Activated B cell treated with CpG ODN at 0.5 μM for 24 hours (primary cell): ENCODE measurements around the gene MED31. TPM values are rescaled to one million over a fixed set of nuclear protein-coding genes. Genes with fewer than 3 reads are reported as not detected.
"Not testable (repeated sequence)": the region's sequence is repeated elsewhere in the genome, so short reads cannot be mapped to it uniquely, and the experiment has no call there.

Experiments used
- ATAC-seq: fragments of 200-7000 bp; cut with Tn5 transposase; one replicate; pipeline ENCODE4 v1.10.0; 2021; ENCODE audit warnings: low read depth, mild to moderate bottlenecking, moderate library complexity
- CTCF ChIA-PET: fragments of 350-600 bp; sonication (Branson Sonifier 250); formaldehyde crosslinking; loops from one replicate; lab custom pipeline; 2021; ENCODE audit warnings: antibody characterized with exemption; lab: Charles Lee
- POLR2A ChIA-PET: fragments of 350-600 bp; sonication (Branson Sonifier 250); formaldehyde crosslinking; loops from one replicate; lab custom pipeline; 2021; ENCODE audit warnings: antibody characterized with exemption; lab: Charles Lee
- DNase-seq: peaks from one replicate; pipeline ENCODE4 v3.0.0; 2022
- H3K27ac Mint-ChIP-seq: one replicate; pipeline ENCODE4 v1.8.0; 2020; ENCODE audit warnings: mixed read lengths
- H3K27me3 Mint-ChIP-seq: one replicate; pipeline ENCODE4 v1.8.0; 2021; ENCODE audit warnings: mixed read lengths
- H3K36me3 Mint-ChIP-seq: one replicate; pipeline ENCODE4 v1.8.0; 2021; ENCODE audit warnings: low read depth, mixed read lengths
- H3K4me1 Mint-ChIP-seq: one replicate; pipeline ENCODE4 v1.8.0; 2021; ENCODE audit warnings: mixed read lengths
- H3K4me3 Mint-ChIP-seq: one replicate; pipeline ENCODE4 v1.8.0; 2020; ENCODE audit warnings: mild to moderate bottlenecking, mixed read lengths
- H3K9me3 Mint-ChIP-seq: one replicate; pipeline ENCODE4 v1.8.0; 2020; ENCODE audit warnings: mixed read lengths
- CTCF ChIP-seq: fragments of 200-600 bp; IDR thresholded peaks from one replicate; pipeline ENCODE4 v1.8.0; 2022; ENCODE audit warnings: antibody characterized with exemption, mild to moderate bottlenecking
- intact Hi-C: fragments of 100-400 bp; cut with micrococcal nuclease; formaldehyde crosslinking; loops from one replicate; pipeline ENCODE4 v1.15.1; 2024
- total RNA-seq: library from RNA; stranded (reverse); gene quantifications from 2 replicates; pipeline ENCODE4 v1.2.3, GENCODE V29; 2022

The MED31 gene
- total RNA-seq, 1 donor from 2014 or later, result 23.4 TPM

DNA sequence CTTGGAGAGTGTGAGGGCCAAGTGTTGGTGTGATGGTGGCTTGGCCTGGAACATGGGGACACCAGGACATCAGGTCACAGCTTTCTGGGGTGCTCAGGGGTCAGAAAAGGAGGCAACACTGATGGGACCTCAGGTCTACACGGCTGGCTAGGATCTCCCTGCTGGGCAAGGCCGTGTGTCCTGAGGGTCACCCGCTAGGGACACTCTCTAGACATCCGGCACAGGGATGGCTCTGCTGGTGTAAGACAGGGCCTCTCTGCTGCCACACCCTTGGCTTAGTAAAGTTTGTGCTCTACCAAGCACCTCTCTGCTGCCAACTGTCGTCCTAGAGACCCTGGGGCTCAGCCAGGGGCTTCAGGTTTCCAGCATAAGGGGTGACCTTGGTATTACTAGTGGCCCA lies 45.5 kb upstream of the MED31 start:
- DNase-seq (no peak), ATAC-seq (no peak)
- intact Hi-C loops, result no loop called here
- TF ChIP-seq CTCF, result no peak
- Mint-ChIP-seq H3K4me3 (no peak overlapping the region), H3K4me1 (peaks cover under 1% of the 10 kb centered on the region), H3K27ac (no peak overlapping the region), H3K9me3 (no peaks in the 10 kb centered on the region), H3K27me3 (peaks cover 20% of the 10 kb centered on the region), H3K36me3 (no peaks in the 10 kb centered on the region)
- CTCF ChIA-PET, result no interaction called here
- POLR2A ChIA-PET, result no interaction called here

DNA sequence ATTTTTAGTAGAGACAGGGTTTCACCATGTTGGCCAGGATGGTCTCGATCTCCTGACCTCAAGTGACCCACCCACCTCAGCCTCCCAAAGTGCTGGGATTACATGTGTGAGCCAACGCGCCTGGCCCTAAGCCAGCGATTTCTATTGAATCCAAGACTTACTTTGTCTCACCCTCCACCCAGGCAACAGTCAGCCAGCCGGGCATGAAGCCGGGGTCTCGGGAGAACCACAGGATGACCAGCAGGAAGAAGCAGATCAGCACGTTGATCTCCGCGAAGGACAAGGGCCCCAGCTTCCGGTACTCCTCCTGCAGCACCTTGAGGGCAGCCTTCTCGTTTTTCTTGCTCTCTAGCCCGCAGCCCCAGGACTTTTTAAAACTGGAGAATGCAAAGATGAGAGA lies 44.2 kb upstream of the MED31 start:
- POLR2A ChIA-PET, result no interaction called here
- peaks cover 25% of the 10 kb centered on the region for H3K27me3 Mint-ChIP-seq
- H3K4me1 Mint-ChIP-seq, result no peaks in the 10 kb centered on the region
- no peaks in the 10 kb centered on the region for H3K36me3 Mint-ChIP-seq
- CTCF ChIA-PET, result no interaction called here
- H3K4me3 Mint-ChIP-seq, result no peak overlapping the region
- no peak for DNase-seq
- no peaks in the 10 kb centered on the region for H3K9me3 Mint-ChIP-seq
- intact Hi-C loops, result no loop called here
- no peak for ATAC-seq
- H3K27ac Mint-ChIP-seq, result no peak overlapping the region
- no peak for TF ChIP-seq CTCF

GRCh38 chr17:6695051-6695450 lies 43.6 kb upstream of the MED31 start:
- no peak for TF ChIP-seq CTCF
- Mint-ChIP-seq H3K9me3 (no peaks in the 10 kb centered on the region), H3K4me1 (no peaks in the 10 kb centered on the region), H3K36me3 (no peaks in the 10 kb centered on the region), H3K27me3 (peaks cover 27% of the 10 kb centered on the region), H3K27ac (no peak overlapping the region), H3K4me3 (no peak overlapping the region)
- ATAC-seq (no peak), DNase-seq (no peak)
- CTCF ChIA-PET, result no interaction called here
- intact Hi-C loops, result no loop called here
- POLR2A ChIA-PET, result no interaction called here

DNA sequence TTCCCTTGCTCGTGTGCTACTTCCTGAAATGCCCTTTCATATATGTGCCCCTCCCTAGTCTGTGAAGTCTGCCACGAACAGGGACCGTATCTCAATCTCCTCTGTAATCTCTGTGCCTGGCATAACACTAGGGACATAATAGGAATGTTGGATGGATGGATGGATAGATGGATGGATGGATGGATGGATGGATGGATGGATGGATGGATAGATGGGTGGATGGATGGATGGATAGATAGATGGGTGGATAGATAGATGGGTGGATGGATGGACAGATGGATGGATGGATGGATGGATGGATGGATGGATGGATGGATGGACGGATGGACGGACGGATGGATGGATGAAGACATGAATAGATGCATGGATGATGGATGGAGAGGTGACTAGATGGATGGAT lies 40.6 kb upstream of the MED31 start:
- H3K27me3 Mint-ChIP-seq, result peaks cover 29% of the 10 kb centered on the region
- H3K9me3 Mint-ChIP-seq, DNase-seq, ATAC-seq, H3K4me3 Mint-ChIP-seq, CTCF ChIA-PET, H3K36me3 Mint-ChIP-seq, intact Hi-C loops, POLR2A ChIA-PET, H3K4me1 Mint-ChIP-seq, H3K27ac Mint-ChIP-seq: not testable (repeated sequence)

- CTCF ChIA-PET, result no interaction called here
- no peak overlapping the region for H3K4me3 Mint-ChIP-seq
Observed at GRCh38 chr17:6691546-6691945, 40.1 kb upstream of the MED31 start.

More at GRCh38 chr17:6691546-6691945, 40.1 kb upstream of the MED31 start:
- POLR2A ChIA-PET, result no interaction called here
- Mint-ChIP-seq H3K36me3 (no peaks in the 10 kb centered on the region), H3K27me3 (peaks cover 27% of the 10 kb centered on the region), H3K9me3 (no peaks in the 10 kb centered on the region), H3K27ac (no peak overlapping the region), H3K4me1 (no peaks in the 10 kb centered on the region)
- no peak for TF ChIP-seq CTCF
- no peak for DNase-seq
- ATAC-seq, result no peak
- intact Hi-C loops, result no loop called here
